Testis (tissue), 3 donors: ENCODE data around the gene BTK. TPM values are rescaled to one million over a fixed set of nuclear protein-coding genes. Genes with fewer than 3 reads are reported as not detected.

Source experiments
- DNase-seq: peaks from one replicate; pipeline ENCODE4 v3.0.0-alpha.2; 2019
- H3K27ac ChIP-seq, 2 donors: fragments of 200-600 bp; sonication (generic); one replicate each; pipeline ENCODE4 v1.5.1; 2019
- H3K27me3 ChIP-seq: fragments of 200-600 bp; sonication (generic); one replicate; pipeline ENCODE4 v1.5.1; 2019
- H3K36me3 ChIP-seq: fragments of 200-600 bp; sonication (generic); one replicate; pipeline ENCODE4 v1.5.1; 2017; ENCODE audit warnings: low read depth; ENCODE audit errors: missing control alignments
- H3K4me1 ChIP-seq: fragments of 200-600 bp; sonication (generic); one replicate; pipeline ENCODE4 v1.5.1; 2019
- H3K4me3 ChIP-seq, 2 donors: fragments of 200-600 bp; sonication (generic); one replicate each; pipeline ENCODE4 v1.5.1; 2017 to 2019
- H3K9me3 ChIP-seq: fragments of 200-600 bp; sonication (generic); one replicate; pipeline ENCODE4 v1.5.1; 2017
- POLR2A ChIP-seq: fragments of 450-650 bp; IDR thresholded peaks from one replicate; pipeline ENCODE4 v1.6.1; 2017; ENCODE audit warnings: antibody characterized with exemption, mild to moderate bottlenecking, moderate library complexity
- WGBS, 2 donors: methylation state at CpG; one replicate each; pipeline ENCODE4 v1.1.5; 2018; 5-methylcytosine and 5-hydroxymethylcytosine counted together
- intact Hi-C: fragments of 100-400 bp; cut with DNase I; formaldehyde crosslinking; loops from one replicate; pipeline ENCODE4 v1.15.1; 2023; ENCODE audit warnings: low total_unique reads
- polyA plus RNA-seq: library from polyadenylated mRNA; stranded (reverse); fragments of 350-450 nt; fragmentation: Illumina TruSeq; extraction: RNeasy Lipid Tissue Mini Kit (QIAGEN cat#74804); gene quantifications from one replicate; pipeline ENCODE4 v1.2.3, GENCODE V29; 2014; ENCODE audit warnings: low read depth, low replicate concordance; ENCODE audit not compliant: insufficient read depth
- total RNA-seq, 2 donors: library from RNA; depleted of rRNA; stranded (reverse); fragments of >200 nt; gene quantifications; one replicate each; pipeline ENCODE4 v1.2.3, GENCODE V29; 2016
- TF ChIP-seq, protein P1 (sequence below), 3 experiments: fragments of 450-650 bp in 2 of 3; fragments of 200-600 bp in 1 of 3; sonication (generic) in 1 of 3; IDR thresholded peaks; one replicate each; pipeline ENCODE4 v1.5.1; 2016 to 2019; ENCODE audit warnings: antibody characterized with exemption in 3 of 3, mild to moderate bottlenecking in 2 of 3, moderate library complexity in 1 of 3

The BTK gene
- total and polyA plus RNA-seq, 3 donors from 2014 or later = 3.6 to 6.9 (median 3.9) TPM

DNA sequence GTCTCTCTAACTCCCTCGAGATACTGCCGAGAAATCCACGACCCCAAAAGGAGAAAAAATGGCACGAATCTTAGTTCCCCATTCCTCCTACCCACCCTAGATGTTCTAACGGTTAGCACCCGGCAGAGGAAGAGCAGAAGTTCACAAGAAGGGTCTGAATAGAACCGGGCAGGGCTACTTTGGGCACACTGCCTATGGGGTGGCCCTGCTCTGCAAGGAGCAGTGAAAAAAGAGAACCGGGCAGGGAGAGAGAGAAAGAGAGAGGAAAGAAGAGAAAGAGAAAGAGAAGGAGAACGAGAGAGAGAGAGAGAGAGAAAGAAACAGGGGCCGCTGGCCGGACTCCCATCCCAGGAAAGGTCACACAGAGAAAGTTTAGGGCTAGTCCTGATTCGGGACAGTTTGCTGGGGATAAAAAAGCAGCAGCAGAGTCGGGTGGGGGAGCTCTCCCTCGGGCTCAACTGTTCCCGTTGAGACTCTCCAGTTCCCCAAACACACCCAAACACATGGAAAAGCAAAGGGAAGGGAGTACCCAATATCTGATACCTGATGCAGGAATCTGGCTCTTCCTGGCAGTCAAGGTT is 21.3 kb upstream of the BTK start:
- Histone ChIP-seq H3K4me3 (peak overlapping the region; percentile 59 to 73), H3K27me3 (no peaks in the 10 kb centered on the region), H3K9me3 (no peaks in the 10 kb centered on the region), H3K4me1 (peaks cover 5% of the 10 kb centered on the region), H3K27ac (peak overlapping the region; percentile 91 to 94), H3K36me3 (no peaks in the 10 kb centered on the region)
- intact Hi-C loops = no loop called here
- DNase-seq = no peak
- 0 to 1% methylated on average over 5 to 11 of the region's 15 CpGs for WGBS, 2 donors
- no peak for TF ChIP-seq POLR2A

DNA sequence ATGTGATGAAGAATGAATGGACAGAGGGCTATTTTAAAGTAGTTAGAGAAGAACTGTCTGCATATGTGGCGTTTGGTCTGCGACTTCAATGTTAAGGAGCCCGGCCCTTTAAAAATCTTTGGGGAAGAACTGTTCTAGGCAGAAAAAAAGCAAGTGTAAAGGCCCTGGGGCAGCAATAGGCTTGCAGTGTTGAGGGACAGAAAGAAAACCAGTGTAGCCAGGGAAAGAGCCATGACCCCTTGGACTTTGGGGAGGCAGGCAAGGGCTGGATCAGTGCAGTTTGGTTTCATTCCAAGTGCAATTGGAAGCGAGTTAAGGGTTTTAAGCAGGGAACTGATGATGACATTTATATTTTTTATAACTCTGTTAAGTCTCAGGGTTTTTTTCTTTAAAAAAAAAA is 13.8 kb upstream of the BTK start:
- H3K4me3 ChIP-seq = no peak overlapping the region
- 90 to 94% methylated on average over 4 of the region's 4 CpGs for WGBS, 2 donors
- H3K27me3 ChIP-seq = no peaks in the 10 kb centered on the region
- DNase-seq = no peak
- no peaks in the 10 kb centered on the region for H3K9me3 ChIP-seq
- no peaks in the 10 kb centered on the region for H3K4me1 ChIP-seq
- no peaks in the 10 kb centered on the region for H3K36me3 ChIP-seq
- no peak overlapping the region for H3K27ac ChIP-seq
- TF ChIP-seq, protein P1, sequence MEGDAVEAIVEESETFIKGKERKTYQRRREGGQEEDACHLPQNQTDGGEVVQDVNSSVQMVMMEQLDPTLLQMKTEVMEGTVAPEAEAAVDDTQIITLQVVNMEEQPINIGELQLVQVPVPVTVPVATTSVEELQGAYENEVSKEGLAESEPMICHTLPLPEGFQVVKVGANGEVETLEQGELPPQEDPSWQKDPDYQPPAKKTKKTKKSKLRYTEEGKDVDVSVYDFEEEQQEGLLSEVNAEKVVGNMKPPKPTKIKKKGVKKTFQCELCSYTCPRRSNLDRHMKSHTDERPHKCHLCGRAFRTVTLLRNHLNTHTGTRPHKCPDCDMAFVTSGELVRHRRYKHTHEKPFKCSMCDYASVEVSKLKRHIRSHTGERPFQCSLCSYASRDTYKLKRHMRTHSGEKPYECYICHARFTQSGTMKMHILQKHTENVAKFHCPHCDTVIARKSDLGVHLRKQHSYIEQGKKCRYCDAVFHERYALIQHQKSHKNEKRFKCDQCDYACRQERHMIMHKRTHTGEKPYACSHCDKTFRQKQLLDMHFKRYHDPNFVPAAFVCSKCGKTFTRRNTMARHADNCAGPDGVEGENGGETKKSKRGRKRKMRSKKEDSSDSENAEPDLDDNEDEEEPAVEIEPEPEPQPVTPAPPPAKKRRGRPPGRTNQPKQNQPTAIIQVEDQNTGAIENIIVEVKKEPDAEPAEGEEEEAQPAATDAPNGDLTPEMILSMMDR (IDR thresholded peaks at IDR 0.05) = no peak
- no peak for TF ChIP-seq POLR2A
- intact Hi-C loops = no loop called here

DNA sequence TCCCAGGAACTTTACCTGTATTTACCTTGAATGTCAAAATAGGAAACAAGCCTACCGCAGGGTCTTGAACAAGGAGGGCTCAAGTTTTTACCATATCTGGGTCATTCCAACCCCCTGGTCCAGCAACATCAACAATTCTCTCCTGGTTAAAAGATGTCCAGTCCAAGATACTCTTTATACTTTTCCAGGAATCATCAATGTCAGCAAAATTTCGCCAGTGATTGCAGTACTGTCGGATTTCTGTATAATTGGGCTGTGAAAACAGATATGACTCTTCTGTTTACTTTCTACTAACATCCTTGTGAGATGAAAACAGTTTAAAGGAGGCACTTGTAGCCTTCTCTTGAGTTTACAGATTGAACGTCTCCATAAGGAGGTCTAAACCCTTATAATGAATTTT is 12.7 kb upstream of the BTK start:
- Histone ChIP-seq H3K27me3 (no peaks in the 10 kb centered on the region), H3K4me3 (no peak overlapping the region), H3K4me1 (no peaks in the 10 kb centered on the region), H3K36me3 (no peaks in the 10 kb centered on the region), H3K27ac (no peak overlapping the region), H3K9me3 (no peaks in the 10 kb centered on the region)
- intact Hi-C loops = no loop called here
- 92 to 95% methylated on average over 4 of the region's 4 CpGs for WGBS, 2 donors
- no peak for DNase-seq
- TF ChIP-seq, protein P1 (IDR thresholded peaks at IDR 0.05) = no peak
- TF ChIP-seq POLR2A = no peak

DNA sequence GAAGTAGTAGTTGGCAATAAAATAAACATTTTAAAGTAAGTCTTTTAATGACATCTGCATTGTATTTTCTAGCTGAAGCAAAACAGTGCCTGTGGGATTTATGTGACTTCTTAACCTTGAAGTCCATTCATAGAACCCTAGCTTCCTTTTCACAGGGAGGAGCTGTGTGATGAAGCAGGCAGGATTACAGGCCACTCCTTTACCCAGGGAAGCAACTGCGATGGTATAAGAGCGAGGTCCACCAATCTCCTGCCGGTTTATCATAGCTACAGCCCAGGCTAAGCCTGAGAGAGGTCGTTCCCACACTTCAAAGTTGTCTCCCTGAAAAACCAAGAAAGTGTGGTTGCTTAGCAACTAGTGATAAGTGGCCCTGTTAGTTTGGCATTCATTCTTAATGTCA is 11.8 kb upstream of the BTK start:
- WGBS, 2 donors = 24 to 50% methylated on average over 4 of the region's 4 CpGs
- Histone ChIP-seq H3K27ac (no peak overlapping the region), H3K27me3 (no peaks in the 10 kb centered on the region), H3K4me3 (no peak overlapping the region), H3K4me1 (no peaks in the 10 kb centered on the region), H3K9me3 (no peaks in the 10 kb centered on the region), H3K36me3 (no peaks in the 10 kb centered on the region)
- intact Hi-C loops = no loop called here
- TF ChIP-seq, protein P1 (IDR thresholded peaks at IDR 0.05) = no peak
- no peak for TF ChIP-seq POLR2A
- no peak for DNase-seq

DNA sequence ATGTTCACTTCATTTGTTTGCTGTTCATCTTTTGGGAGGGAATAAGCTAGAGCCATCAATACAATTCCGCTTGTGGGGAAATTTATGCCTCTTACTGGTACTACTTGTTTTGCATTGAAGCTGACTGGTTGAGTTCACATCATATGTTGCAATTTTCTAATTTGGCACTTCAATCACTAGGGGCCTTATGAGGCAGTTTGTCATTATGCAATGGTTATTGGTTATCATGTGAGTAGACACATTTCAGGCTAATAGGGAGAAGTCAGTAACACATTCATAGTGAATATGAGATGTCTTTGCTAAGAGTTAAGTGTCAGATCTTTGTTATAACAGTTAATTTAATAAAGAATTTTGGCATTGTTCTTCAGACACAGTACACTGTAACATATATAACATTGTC is 9.8 kb upstream of the BTK start:
- no peak overlapping the region for H3K27ac ChIP-seq
- H3K9me3 ChIP-seq = no peaks in the 10 kb centered on the region
- TF ChIP-seq, protein P1 (IDR thresholded peaks at IDR 0.05) = no peak
- TF ChIP-seq POLR2A = no peak
- H3K4me3 ChIP-seq = no peak overlapping the region
- intact Hi-C loops = no loop called here
- H3K4me1 ChIP-seq = no peaks in the 10 kb centered on the region
- H3K36me3 ChIP-seq = no peaks in the 10 kb centered on the region
- no peak for DNase-seq
- WGBS, 2 donors = 87 to 100% methylated on average over 1 of the region's 1 CpG
- H3K27me3 ChIP-seq = no peaks in the 10 kb centered on the region
